ENCODE data around the gene AMOTL2.

DNA sequence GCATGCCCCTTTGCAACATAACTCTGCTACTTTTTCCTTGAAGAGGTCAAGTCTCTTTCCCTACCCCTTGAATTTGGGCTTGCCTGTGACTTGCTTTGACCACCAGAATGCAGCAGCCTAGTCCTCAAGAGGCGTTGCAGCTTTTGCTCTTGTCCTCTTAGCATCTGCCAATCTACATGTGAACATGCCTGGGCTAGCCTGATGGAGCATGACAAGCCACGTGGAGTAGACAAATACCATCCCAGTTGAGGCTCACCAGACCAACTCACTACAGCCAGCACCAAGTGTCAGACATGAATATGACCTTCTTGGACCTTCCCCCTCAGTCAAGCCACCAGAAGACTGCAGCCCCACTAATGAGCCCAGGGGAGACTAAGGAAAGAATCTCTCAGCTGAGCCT lies 32.9 kb downstream of the AMOTL2 start:
- TF ChIP-seq, protein P1, sequence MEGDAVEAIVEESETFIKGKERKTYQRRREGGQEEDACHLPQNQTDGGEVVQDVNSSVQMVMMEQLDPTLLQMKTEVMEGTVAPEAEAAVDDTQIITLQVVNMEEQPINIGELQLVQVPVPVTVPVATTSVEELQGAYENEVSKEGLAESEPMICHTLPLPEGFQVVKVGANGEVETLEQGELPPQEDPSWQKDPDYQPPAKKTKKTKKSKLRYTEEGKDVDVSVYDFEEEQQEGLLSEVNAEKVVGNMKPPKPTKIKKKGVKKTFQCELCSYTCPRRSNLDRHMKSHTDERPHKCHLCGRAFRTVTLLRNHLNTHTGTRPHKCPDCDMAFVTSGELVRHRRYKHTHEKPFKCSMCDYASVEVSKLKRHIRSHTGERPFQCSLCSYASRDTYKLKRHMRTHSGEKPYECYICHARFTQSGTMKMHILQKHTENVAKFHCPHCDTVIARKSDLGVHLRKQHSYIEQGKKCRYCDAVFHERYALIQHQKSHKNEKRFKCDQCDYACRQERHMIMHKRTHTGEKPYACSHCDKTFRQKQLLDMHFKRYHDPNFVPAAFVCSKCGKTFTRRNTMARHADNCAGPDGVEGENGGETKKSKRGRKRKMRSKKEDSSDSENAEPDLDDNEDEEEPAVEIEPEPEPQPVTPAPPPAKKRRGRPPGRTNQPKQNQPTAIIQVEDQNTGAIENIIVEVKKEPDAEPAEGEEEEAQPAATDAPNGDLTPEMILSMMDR (IDR thresholded peaks at IDR 0.05; ENCODE audit: insufficient read depth, low read length, poor library complexity, severe bottlenecking): no peak
- TF ChIP-seq EZH2phosphoT487 (conservative IDR thresholded peaks at IDR 0.05; ENCODE audit: low read length): no peak

Measured in SU-DHL-6 (cell line).